Osteoblast (primary cell): ENCODE results near the gene UNC13D. TPM values are rescaled to one million over a fixed set of nuclear protein-coding genes. Genes with fewer than 3 reads are reported as not detected.

Experiments
- DNase-seq: peaks from one replicate; pipeline ENCODE4 v3.0.0; 2011; ENCODE audit warnings: low spot score, mixed read lengths; ENCODE audit not compliant: insufficient read length; ENCODE audit errors: missing footprints
- H2AFZ ChIP-seq: 2 replicates; pipeline ENCODE4 v1.6.0; 2011; ENCODE audit warnings: mild to moderate bottlenecking, low read length
- H3K27ac ChIP-seq: 2 replicates; pipeline ENCODE4 v1.5.1; 2011; ENCODE audit warnings: mild to moderate bottlenecking, low read depth, low read length, moderate library complexity
- H3K27me3 ChIP-seq: 2 replicates; pipeline ENCODE4 v1.6.0; 2012; ENCODE audit warnings: mild to moderate bottlenecking, control low read depth, inconsistent platforms, low read length, moderate library complexity; ENCODE audit not compliant: insufficient read depth
- H3K36me3 ChIP-seq: 2 replicates; pipeline ENCODE4 v1.5.1; 2011; ENCODE audit warnings: mild to moderate bottlenecking, low read length, control low read depth, moderate library complexity; ENCODE audit not compliant: insufficient read depth
- H3K4me1 ChIP-seq: 2 replicates; pipeline ENCODE4 v1.5.1; 2011; ENCODE audit warnings: mild to moderate bottlenecking, low read length, control low read depth, moderate library complexity; ENCODE audit not compliant: insufficient read depth
- H3K4me2 ChIP-seq: 2 replicates; pipeline ENCODE4 v1.6.0; 2011; ENCODE audit warnings: mild to moderate bottlenecking, low read length; ENCODE audit not compliant: insufficient read depth
- H3K4me3 ChIP-seq: fragments of 200-600 bp; sonication (generic); 3 replicates; pipeline ENCODE4 v1.5.1; 2012; ENCODE audit warnings: mild to moderate bottlenecking, low read length, inconsistent platforms; ENCODE audit not compliant: insufficient read depth
- H3K79me2 ChIP-seq: 2 replicates; pipeline ENCODE4 v1.6.0; 2012; ENCODE audit warnings: mild to moderate bottlenecking, low read length, control low read depth, inconsistent platforms; ENCODE audit not compliant: insufficient read depth
- H3K9me3 ChIP-seq: 2 replicates; pipeline ENCODE4 v1.5.1; 2011; ENCODE audit warnings: low read depth, low read length, control low read depth
- H4K20me1 ChIP-seq: 2 replicates; pipeline ENCODE4 v1.6.0; 2012; ENCODE audit warnings: mild to moderate bottlenecking, low read length, control low read depth; ENCODE audit not compliant: insufficient read depth
- CTCF ChIP-seq: IDR thresholded peaks from 2 replicates; pipeline ENCODE4 v1.5.1; 2011; ENCODE audit warnings: mild to moderate bottlenecking, low read depth, low read length, moderate library complexity; ENCODE audit errors: extremely low read depth
- total RNA-seq: library from RNA; depleted of rRNA; stranded (reverse); fragments of >200 nt; gene quantifications from 2 replicates; pipeline ENCODE4 v1.2.3, GENCODE V29; 2012

UNC13D gene
- total RNA-seq, 1 donor: 1.1 TPM

DNA sequence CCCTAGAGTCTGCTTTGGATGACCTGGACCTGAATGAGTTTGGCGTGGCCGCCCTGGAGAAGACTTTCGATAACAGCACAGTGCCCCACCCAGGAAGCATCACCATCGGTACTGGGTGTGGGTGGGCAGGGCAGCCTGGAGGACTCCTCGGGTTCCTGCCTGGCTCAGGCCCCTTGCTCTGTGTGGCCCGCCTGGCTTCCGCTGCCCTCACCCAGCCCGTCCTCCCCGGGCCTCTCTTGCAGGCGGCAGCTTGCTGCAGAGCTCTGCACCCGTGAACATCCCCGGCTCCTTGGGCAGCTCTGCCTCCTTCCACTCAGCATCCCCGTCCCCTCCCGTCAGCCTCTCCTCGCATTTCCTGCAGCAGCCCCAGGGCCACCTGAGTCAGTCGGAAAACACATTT, 24.5 kb downstream of the UNC13D start:
- Histone ChIP-seq H4K20me1 (no peaks in the 10 kb centered on the region), H3K9me3 (no peaks in the 10 kb centered on the region), H3K4me1 (peaks cover 8% of the 10 kb centered on the region), H3K4me3 (no peak overlapping the region), H3K27ac (no peak overlapping the region), H2AFZ (no peak overlapping the region), H3K27me3 (no peaks in the 10 kb centered on the region), H3K79me2 (no peaks in the 10 kb centered on the region), H3K4me2 (no peak overlapping the region), H3K36me3 (peaks cover 49% of the 10 kb centered on the region)
- no peak for TF ChIP-seq CTCF
- DNase-seq: peak; percentile 23

DNA sequence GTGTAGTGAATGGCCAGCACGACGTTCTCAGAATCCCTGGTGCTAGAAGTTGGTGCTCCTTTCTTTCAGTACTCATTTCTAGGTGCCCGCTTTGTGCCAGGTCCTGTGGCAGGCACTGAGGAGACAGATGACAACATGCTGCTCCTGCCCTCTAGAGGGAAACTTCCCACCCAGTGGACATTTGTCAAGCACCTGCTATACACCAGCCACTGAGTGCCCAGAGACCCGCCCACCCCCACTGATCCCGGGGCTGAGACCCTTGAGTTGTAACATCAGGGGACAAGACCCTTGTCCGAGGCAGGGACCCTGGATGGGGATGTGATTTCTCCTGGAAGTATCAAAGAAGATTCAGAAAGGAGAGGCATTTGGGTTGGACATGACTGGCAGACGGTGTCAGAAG, 25.1 kb downstream of the UNC13D start:
- no peak for TF ChIP-seq CTCF
- peak; percentile 68 for DNase-seq
- H3K36me3 ChIP-seq: peaks cover 52% of the 10 kb centered on the region
- H2AFZ ChIP-seq: no peak overlapping the region
- H3K4me3 ChIP-seq: no peak overlapping the region
- H3K27ac ChIP-seq: no peak overlapping the region
- no peak overlapping the region for H3K4me2 ChIP-seq
- no peaks in the 10 kb centered on the region for H4K20me1 ChIP-seq
- no peaks in the 10 kb centered on the region for H3K9me3 ChIP-seq
- H3K27me3 ChIP-seq: no peaks in the 10 kb centered on the region
- H3K4me1 ChIP-seq: peaks cover 12% of the 10 kb centered on the region
- no peaks in the 10 kb centered on the region for H3K79me2 ChIP-seq

DNA sequence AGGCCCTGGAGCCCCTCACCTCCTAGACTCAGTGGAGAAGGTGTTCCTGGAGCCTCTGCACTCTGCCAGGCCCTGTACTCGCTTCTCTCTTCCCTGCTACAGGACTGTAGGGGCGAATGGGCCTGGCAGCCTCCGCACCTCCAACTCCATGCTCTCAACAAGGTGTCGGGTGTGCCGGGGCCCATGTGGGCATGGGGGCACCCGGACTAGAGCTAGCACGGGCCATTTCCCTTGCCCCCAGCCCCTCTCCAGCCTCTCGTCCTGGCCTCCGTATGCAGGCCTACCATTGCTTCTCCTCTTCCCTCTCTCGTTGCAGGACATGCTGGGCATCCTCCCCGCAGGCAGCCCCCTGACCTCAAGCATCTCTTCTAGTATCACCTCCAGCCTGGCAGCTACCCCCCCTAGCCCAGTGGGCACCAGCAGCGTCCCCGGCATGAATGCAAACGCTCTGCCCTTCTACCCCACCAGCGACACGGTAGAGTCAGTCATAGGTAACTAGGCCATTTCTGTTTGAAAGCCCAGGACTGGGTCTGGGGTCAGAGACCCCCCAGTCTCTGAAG, 25.8 kb downstream of the UNC13D start:
- DNase-seq: no peak
- no peak overlapping the region for H3K27ac ChIP-seq
- TF ChIP-seq CTCF: no peak
- H2AFZ ChIP-seq: no peak overlapping the region
- no peaks in the 10 kb centered on the region for H3K27me3 ChIP-seq
- no peaks in the 10 kb centered on the region for H3K79me2 ChIP-seq
- no peak overlapping the region for H3K4me2 ChIP-seq
- no peaks in the 10 kb centered on the region for H3K9me3 ChIP-seq
- peaks cover 52% of the 10 kb centered on the region for H3K36me3 ChIP-seq
- no peak overlapping the region for H3K4me3 ChIP-seq
- no peaks in the 10 kb centered on the region for H4K20me1 ChIP-seq
- H3K4me1 ChIP-seq: peaks cover 12% of the 10 kb centered on the region

DNA sequence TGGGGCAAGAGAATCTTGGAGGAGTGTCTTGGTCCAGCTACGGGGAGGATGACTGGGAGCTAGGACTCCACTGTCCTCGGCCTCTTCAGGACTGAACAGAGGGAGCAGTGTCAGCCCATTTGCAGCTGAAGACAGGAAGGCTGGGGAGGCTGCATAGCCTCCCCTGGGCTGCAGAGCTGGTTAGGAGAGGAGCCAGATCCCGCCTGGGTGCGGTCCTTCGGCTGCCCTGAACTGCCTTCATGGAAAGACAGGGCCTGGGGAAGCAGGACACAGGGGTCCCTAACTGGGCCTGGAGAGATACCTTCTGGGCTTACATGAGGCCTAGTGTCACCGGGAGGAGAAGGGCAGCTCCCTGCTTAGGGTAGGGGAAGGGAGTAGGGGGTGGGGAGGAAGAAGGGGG, 26.6 kb downstream of the UNC13D start:
- H3K36me3 ChIP-seq: peaks cover 59% of the 10 kb centered on the region
- no peak for TF ChIP-seq CTCF
- no peak overlapping the region for H3K27ac ChIP-seq
- H2AFZ ChIP-seq: no peak overlapping the region
- H3K9me3 ChIP-seq: no peaks in the 10 kb centered on the region
- peaks cover 12% of the 10 kb centered on the region for H3K4me1 ChIP-seq
- no peak for DNase-seq
- H3K79me2 ChIP-seq: no peaks in the 10 kb centered on the region
- H3K4me3 ChIP-seq: no peak overlapping the region
- no peaks in the 10 kb centered on the region for H3K27me3 ChIP-seq
- H4K20me1 ChIP-seq: no peaks in the 10 kb centered on the region
- no peak overlapping the region for H3K4me2 ChIP-seq
